Pancreas (tissue), 10 donors: ENCODE results near the gene OCA2. TPM values are rescaled to one million over a fixed set of nuclear protein-coding genes. Genes with fewer than 3 reads are reported as not detected.

ENCODE experiments used
- ATAC-seq, 4 donors: fragments of 200-7000 bp; cut with Tn5 transposase; one replicate each; pipeline versions ENCODE4 v1.8.0 to v1.9.1; 2020; ENCODE audit warnings: mild to moderate bottlenecking in 4 of 4, moderate library complexity in 4 of 4
- DNase-seq, 6 donors: peaks; one replicate each; pipeline ENCODE4 v3.0.0-alpha.2; 2020
- FAIRE-seq: peaks from 2 replicates; lab custom pipeline; 2012; peaks lifted over from hg19 to GRCh38; lab: Jason Lieb, UNC
- H3K27ac ChIP-seq, 4 donors: fragments of 200-600 bp; sonication (generic); 1 replicate in 3 of 4; 2 replicates in 1 of 4; pipeline versions ENCODE4 v1.5.0 to v1.8.0; 2020
- H3K27me3 ChIP-seq, 4 donors: fragments of 200-600 bp; one replicate each; pipeline ENCODE4 v1.8.0; 2021
- H3K36me3 ChIP-seq, 3 donors: fragments of 200-600 bp; sonication (generic) in 1 of 3; one replicate each; pipeline versions ENCODE4 v1.5.0 to v1.8.0; 2020 to 2021
- H3K4me1 ChIP-seq, 3 donors: fragments of 200-600 bp; one replicate each; pipeline ENCODE4 v1.8.0; 2021
- H3K4me3 ChIP-seq, 4 donors: fragments of 200-600 bp; sonication (generic) in 2 of 4; one replicate each; pipeline versions ENCODE4 v1.5.0 to v1.8.0; 2020 to 2021
- H3K9me3 ChIP-seq, 4 donors: fragments of 200-600 bp; one replicate each; pipeline ENCODE4 v1.8.0; 2021
- WGBS, 2 donors: extraction: QIAGEN DNeasy Blood & Tissue Kit; methylation state at CpG; one replicate each; pipeline ENCODE4 v1.1.7; 2013; 5-methylcytosine and 5-hydroxymethylcytosine counted together
- intact Hi-C, 3 donors: fragments of 100-400 bp; cut with DNase I; formaldehyde crosslinking; loops; one replicate each; pipeline versions ENCODE4 v1.11.1 to v1.14.2; 2022
- polyA plus RNA-seq, 2 donors: library from polyadenylated mRNA; stranded (reverse); fragments of 200-250 nt; gene quantifications; one replicate each; pipeline ENCODE4 v1.2.3, GENCODE V29; 2013
- total RNA-seq, 6 donors: library from RNA; stranded (reverse); fragmentation: NEBNext Ultra II Directional in 4 of 6; extraction: Animal tissue kit (Norgen Biotek cat#: 25700) in 4 of 6; gene quantifications; one replicate each; pipeline versions ENCODE4 v1.2.1 to v1.2.4, GENCODE V29; 2021 to 2023
- TF ChIP-seq, protein P1 (sequence below), 4 donors: fragments of 200-600 bp; sonication (generic) in 3 of 4; IDR thresholded peaks; one replicate each; pipeline versions ENCODE4 v1.5.0 to v1.8.0; 2021; ENCODE audit warnings: antibody characterized with exemption in 4 of 4
- donor health status: healthy with polysubstance abuse.
- donor health status: DM: no; HTN: no; CAD: no; lungs with moderate emphysema.
- donor health status: DM: no; HTN: no; CAD: no.
- donor health status: control.
- donor health status: control.
- donor health status: Bipolar disorder and iron deficiency.
- donor health status: DM: yes; HTN: yes; CAD: no.
- donor health status: DM: no; HTN: no; CAD: no.
- donor health status: DM: no; HTN: no; CAD: no.
- donor health status: DM: yes; HTN: yes; CAD: no.

OCA2 gene
- total and polyA plus RNA-seq, 8 donors, result 0.12 to 0.31 (median 0.18) TPM; not detected in 4

DNA sequence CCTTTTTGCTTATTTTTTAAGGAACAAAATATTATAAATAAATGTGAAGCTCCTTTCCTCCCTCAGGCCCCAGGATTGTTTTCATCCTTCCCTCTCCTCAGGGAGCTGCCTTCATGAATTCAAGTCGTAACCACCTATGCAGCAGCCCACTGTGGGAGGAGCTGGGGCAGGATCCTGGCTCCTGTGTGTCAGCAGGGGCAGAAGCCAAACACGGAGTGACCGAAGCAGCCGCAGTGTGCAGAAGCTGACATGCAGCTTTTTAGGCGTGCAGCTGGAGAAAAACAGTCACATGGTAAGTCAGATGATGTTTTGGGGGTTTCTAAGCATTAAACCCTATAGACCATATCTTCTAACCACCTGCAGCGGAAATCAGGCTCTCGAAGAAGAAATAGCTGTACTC is 231.3 kb downstream of the OCA2 start:
- H3K4me3 ChIP-seq, result no peak overlapping the region
- H3K27ac ChIP-seq, result no peak overlapping the region
- no peaks in the 10 kb centered on the region for H3K9me3 ChIP-seq
- no peak for FAIRE-seq
- TF ChIP-seq, protein P1, sequence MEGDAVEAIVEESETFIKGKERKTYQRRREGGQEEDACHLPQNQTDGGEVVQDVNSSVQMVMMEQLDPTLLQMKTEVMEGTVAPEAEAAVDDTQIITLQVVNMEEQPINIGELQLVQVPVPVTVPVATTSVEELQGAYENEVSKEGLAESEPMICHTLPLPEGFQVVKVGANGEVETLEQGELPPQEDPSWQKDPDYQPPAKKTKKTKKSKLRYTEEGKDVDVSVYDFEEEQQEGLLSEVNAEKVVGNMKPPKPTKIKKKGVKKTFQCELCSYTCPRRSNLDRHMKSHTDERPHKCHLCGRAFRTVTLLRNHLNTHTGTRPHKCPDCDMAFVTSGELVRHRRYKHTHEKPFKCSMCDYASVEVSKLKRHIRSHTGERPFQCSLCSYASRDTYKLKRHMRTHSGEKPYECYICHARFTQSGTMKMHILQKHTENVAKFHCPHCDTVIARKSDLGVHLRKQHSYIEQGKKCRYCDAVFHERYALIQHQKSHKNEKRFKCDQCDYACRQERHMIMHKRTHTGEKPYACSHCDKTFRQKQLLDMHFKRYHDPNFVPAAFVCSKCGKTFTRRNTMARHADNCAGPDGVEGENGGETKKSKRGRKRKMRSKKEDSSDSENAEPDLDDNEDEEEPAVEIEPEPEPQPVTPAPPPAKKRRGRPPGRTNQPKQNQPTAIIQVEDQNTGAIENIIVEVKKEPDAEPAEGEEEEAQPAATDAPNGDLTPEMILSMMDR (IDR thresholded peaks at IDR 0.05), result no peak
- no peaks in the 10 kb centered on the region for H3K4me1 ChIP-seq
- ATAC-seq, result no peak
- no peaks in the 10 kb centered on the region for H3K36me3 ChIP-seq
- no peak for DNase-seq
- intact Hi-C loops, result no loop called here
- H3K27me3 ChIP-seq, result no peaks in the 10 kb centered on the region
- 57 to 64% methylated on average over 7 of the region's 7 CpGs for WGBS, 2 donors

DNA sequence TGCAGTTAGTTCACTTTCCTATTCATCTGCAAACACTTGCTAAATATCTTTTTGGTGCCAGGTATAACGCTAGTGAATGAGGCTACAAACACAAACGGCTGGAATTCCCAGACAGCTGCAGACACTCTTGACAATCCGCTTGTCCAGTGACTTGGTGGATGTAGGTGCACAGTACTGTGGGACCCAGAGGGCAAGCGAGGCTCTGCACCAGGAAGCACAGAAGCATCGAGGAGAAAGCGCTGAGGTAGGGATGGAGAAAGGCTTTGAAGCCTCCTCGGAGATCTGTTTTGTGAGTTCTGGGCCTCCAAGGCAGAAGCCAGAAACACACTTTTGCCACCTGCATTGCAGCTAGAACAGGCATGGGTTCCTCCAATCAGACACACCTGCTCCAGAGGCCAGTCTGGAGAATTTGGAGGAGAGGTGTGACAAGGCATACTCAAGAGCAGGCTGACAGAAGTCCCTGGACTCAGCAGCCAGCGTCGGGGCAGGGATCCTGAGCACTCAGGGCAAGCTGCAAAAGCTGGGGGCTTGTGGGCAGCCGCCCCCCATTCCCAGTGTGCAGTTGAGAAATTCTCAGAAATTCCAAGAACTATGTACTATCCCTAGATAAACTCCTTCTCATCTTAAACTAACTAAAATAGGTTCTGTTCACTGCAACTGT is 232.5 kb downstream of the OCA2 start:
- TF ChIP-seq, protein P1 (IDR thresholded peaks at IDR 0.05), result no peak
- Histone ChIP-seq H3K36me3 (no peaks in the 10 kb centered on the region), H3K4me3 (no peak overlapping the region), H3K4me1 (no peaks in the 10 kb centered on the region), H3K27ac (no peak overlapping the region), H3K27me3 (no peaks in the 10 kb centered on the region), H3K9me3 (no peaks in the 10 kb centered on the region)
- ATAC-seq (no peak), DNase-seq (no peak), FAIRE-seq (no peak)
- intact Hi-C loops, result no loop called here
- 60 to 73% methylated on average over 10 of the region's 10 CpGs for WGBS, 2 donors

DNA sequence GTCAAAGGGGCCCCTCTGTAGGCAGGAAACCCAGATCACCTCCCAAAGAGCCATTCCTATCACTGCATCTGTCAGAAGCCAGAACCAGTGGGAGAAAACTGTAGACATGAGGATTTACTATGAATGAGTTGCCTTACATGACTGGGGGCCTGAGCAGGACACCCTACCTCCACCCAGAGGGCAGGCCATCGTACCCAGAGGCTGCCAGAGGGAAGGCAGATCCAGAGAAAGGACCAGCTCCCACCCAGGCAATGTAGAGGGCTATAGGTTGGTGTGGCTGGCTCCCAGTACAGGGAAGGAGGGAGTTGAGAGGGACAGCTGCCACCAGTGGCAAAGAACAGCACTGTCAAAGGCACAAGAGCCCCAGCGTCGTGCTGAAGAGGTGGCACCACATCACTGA is 233.2 kb downstream of the OCA2 start:
- H3K36me3 ChIP-seq, result no peaks in the 10 kb centered on the region
- DNase-seq, result no peak
- H3K27ac ChIP-seq, result no peak overlapping the region
- no peaks in the 10 kb centered on the region for H3K4me1 ChIP-seq
- H3K4me3 ChIP-seq, result no peak overlapping the region
- no peak for ATAC-seq
- H3K9me3 ChIP-seq, result no peaks in the 10 kb centered on the region
- WGBS, 2 donors, result 28 to 46% methylated on average over 3 of the region's 3 CpGs
- intact Hi-C loops, result no loop called here
- TF ChIP-seq, protein P1 (IDR thresholded peaks at IDR 0.05), result no peak
- H3K27me3 ChIP-seq, result no peaks in the 10 kb centered on the region
- no peak for FAIRE-seq

DNA sequence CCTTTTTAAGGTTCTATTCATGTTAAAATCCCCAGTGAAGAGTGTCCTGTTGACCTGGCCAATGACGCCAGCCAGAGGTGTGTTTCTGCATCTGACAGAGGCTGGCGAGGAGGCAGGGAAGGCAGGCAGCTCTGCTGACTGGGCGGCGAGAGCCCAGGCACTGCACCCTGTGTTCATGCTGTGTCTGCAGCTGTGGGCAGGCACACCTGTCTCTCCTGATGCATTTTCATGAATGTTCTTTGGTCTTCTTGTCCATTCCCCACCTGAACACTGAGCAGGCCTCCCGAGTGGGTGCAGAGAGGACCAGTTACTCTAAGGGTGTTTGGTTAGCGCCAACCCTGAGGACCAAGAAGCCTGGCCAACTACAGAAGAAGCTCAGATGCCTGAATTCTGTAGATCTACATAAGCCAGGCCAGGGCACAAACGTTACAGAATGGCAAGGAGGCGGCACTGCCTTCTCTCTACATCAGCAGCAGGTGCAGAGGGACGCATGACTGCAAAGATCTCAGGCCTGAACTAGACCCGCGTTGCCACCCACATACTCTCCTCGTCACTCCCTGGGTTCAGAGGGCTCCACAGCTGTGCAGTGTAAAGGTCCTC is 233.7 kb downstream of the OCA2 start:
- FAIRE-seq, result no peak
- H3K36me3 ChIP-seq, result no peaks in the 10 kb centered on the region
- no peak overlapping the region for H3K27ac ChIP-seq
- no peaks in the 10 kb centered on the region for H3K9me3 ChIP-seq
- H3K4me3 ChIP-seq, result no peak overlapping the region
- intact Hi-C loops, result no loop called here
- DNase-seq, result no peak
- WGBS, 2 donors, result 59 to 73% methylated on average over 12 of the region's 12 CpGs
- no peak for ATAC-seq
- no peaks in the 10 kb centered on the region for H3K27me3 ChIP-seq
- TF ChIP-seq, protein P1 (IDR thresholded peaks at IDR 0.05), result no peak
- H3K4me1 ChIP-seq, result no peaks in the 10 kb centered on the region

DNA sequence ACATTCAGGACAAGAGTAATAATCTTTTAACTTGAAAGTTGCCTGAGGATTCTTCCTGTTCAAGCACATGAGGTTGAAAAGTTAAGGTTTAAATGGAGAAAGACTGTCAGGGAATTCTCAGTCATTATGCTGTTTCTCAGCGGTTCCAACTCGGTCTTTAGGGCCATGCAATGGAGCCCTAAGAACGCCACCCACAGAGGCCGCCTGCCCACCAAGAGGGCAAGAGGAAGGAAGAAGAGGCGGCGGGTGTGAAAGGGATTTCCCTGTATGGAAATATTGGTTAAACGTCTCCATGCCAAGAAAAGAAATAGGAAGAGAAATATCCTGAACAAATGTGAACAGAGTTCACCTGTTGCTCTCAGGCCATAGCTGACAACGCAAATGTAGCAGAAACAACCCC is 234.4 kb downstream of the OCA2 start:
- FAIRE-seq, result no peak

More for the DNA sequence above, 234.4 kb downstream of the OCA2 start:
- H3K36me3 ChIP-seq, result no peaks in the 10 kb centered on the region
- H3K4me1 ChIP-seq, result no peaks in the 10 kb centered on the region
- no peak overlapping the region for H3K4me3 ChIP-seq
- H3K27me3 ChIP-seq, result no peaks in the 10 kb centered on the region
- TF ChIP-seq, protein P1 (IDR thresholded peaks at IDR 0.05), result no peak
- ATAC-seq (no peak), DNase-seq (no peak)
- 59 to 69% methylated on average over 8 of the region's 8 CpGs for WGBS, 2 donors
- no peak overlapping the region for H3K27ac ChIP-seq
- no peaks in the 10 kb centered on the region for H3K9me3 ChIP-seq
- intact Hi-C loops, result no loop called here
